Liver (tissue), 3 donors: ENCODE data around the gene CASR.

Experiments used
- ATF3 ChIP-seq: IDR thresholded peaks from 2 replicates; pipeline ENCODE4 v1.6.1; 2016; ENCODE audit warnings: antibody characterized with exemption
- HNF4G ChIP-seq: IDR thresholded peaks from 2 replicates; pipeline ENCODE4 v1.6.1; 2016; ENCODE audit warnings: antibody characterized with exemption
- ZBTB33 ChIP-seq: IDR thresholded peaks from 2 replicates; pipeline ENCODE4 v1.6.1; 2016; ENCODE audit warnings: antibody characterized with exemption
- TF ChIP-seq, protein P1 (sequence below): fragments of 150-350 bp; IDR thresholded peaks from 2 replicates; pipeline ENCODE4 v1.5.1; 2017; ENCODE audit warnings: improper control_type of control experiment, low read depth, low read length; ENCODE audit not compliant: missing input control
- donor health status: healthy.
- donor health status: healthy.

- TF ChIP-seq, protein P1, sequence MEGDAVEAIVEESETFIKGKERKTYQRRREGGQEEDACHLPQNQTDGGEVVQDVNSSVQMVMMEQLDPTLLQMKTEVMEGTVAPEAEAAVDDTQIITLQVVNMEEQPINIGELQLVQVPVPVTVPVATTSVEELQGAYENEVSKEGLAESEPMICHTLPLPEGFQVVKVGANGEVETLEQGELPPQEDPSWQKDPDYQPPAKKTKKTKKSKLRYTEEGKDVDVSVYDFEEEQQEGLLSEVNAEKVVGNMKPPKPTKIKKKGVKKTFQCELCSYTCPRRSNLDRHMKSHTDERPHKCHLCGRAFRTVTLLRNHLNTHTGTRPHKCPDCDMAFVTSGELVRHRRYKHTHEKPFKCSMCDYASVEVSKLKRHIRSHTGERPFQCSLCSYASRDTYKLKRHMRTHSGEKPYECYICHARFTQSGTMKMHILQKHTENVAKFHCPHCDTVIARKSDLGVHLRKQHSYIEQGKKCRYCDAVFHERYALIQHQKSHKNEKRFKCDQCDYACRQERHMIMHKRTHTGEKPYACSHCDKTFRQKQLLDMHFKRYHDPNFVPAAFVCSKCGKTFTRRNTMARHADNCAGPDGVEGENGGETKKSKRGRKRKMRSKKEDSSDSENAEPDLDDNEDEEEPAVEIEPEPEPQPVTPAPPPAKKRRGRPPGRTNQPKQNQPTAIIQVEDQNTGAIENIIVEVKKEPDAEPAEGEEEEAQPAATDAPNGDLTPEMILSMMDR, result no peak
- TF ChIP-seq ATF3 (no peak), HNF4G (no peak), ZBTB33 (no peak)
Measured at GRCh38 chr3:122183521-122183892, at the start of gene CASR.
